Activated CD4-positive, alpha-beta T cell treated with anti-CD3 and anti-CD28 coated beads for 4 hours (primary cell): ENCODE measurements around the gene RANBP6.
"Not testable (repeated sequence)": the region's sequence is repeated elsewhere in the genome, so short reads cannot be mapped to it uniquely, and the experiment has no call there.

Experiments
- DNase-seq, 2 donors: peaks; one replicate each; pipeline ENCODE4 v3.0.0-alpha.2; 2020

The RANBP6 gene

DNA sequence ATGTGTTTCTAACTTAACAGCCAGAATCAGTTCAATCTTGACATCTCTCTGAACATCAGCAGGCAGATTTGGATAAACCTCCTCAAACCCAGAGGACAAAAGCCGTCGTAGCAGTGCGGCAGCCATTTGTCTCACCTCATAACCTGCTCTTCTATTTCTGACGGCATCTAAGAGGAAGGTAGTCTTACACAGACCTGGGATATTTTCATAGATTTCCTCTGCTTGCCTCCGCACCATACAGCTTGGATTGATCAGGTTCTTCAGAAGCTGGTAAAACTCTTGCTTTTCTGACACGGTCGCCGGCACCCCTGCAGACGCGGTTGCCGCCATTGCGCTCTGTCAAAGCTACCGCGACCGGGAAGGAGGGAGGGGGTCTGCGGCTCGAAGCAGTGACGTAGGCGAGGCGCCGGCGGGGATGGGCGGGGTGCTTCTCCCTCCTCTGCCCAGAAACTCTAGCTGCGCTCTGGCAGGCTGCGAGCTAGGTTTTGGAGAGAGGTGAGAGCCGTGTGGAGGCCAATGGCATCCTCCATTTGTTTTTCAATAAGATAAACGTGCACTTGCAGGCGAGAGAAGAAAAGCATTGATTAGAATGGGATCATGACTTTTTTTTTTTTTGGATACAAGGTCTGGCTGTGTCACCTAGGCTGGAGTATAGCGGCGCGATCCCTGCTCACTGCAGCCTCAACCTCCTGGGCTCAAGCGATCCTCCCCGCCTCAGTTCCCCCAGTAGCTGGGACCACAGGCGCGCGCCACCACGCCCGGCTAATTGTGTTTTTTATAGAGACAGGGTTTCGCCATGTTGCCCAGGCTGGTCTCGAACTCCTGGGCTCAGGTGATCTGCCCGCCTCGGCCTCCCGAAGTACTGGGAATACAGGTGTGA lies at the start of gene RANBP6:
Gene RANBP6 (minus strand): TSS at position 347 of the 880 bp plus-strand sequence. CDS start 17 bp downstream, at position 330.
- DNase-seq, result peak; percentile 87 to 88

DNA sequence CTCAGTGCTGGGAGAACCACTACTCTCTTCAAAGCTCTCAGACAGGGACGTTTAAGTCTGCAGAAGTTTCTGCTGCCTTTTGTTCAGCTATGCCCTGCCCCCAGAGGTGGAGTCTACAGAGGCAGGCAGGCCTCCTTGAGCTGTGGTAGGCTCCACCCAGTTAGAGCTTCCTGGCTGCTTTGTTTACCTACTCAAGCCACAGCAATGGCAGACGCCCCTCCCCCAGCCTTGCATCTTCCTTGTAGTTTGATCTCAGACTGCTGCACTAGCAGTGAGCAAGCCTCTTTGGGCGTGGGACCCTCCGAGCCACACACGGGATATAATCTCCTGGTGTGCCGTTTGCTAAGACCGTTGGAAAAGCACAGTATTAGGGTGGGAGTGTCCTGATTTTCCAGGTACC lies 47.7 kb upstream of the RANBP6 start:
- not testable (repeated sequence) for DNase-seq

- no peak for DNase-seq
These were observed 40.2 kb upstream of the RANBP6 start for GRCh38 chr9:6055666-6056065.

DNA sequence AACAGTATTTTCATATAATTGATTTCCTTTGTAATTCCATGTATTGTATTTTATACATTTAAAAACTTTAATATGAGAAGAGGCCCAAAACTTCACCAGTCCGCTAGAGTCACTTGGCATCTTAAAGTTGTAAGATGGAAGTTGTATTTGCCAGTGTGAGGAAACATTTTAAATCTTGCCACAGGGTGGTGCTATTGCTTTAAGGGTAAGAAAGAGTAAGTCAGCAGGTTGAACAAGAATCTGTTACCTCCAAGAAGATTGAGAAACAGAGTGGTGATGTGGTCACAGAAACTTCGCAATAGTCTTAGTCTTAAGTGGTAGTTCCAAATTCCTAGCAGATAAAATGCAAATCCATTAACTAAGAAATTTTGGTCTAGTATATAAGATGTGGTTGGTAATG lies 39.8 kb upstream of the RANBP6 start:
- DNase-seq, result peak; percentile 13 to 53

DNA sequence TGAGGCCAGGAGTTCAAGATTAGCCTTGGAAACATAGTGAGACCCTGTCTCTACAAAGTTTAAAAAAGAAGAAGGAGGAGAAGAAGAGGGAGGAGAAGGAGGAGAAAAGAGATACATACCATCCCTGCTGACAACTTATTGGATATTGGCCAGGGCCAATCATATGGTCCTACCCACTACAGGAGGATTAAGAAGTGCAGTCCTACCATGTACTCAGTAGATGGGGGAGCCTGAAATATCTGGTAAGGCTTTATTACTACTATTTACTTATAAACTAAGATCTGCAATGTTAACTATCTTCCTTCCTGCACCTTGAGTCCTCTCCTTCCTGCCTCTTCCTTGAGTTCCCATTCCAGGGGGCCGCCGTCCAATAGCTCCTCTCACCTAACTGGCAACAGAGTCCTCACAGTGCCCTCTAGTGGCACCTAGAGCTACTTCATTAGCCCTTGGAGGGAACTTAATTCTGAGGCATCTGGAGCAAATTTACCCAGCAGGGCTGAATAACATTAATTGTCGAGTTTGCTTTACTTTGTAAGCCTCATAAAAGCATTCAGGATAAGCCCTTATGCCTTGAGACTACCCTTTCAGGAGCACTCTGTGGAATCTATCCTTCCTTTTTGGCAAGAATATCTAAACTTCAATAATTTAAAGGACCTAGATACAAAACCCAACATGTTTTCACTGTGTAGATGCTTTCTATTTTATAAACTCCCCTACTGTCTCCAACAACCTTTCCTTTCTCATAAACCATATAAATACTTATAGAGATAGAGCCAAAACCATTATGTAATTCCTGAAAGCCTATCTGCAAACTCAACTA lies 39.1 kb upstream of the RANBP6 start:
- DNase-seq, result peak; percentile 46 to 55

- no peak for DNase-seq
These were observed 37.0 kb upstream of the RANBP6 start for GRCh38 chr9:6052293-6052919.

DNA sequence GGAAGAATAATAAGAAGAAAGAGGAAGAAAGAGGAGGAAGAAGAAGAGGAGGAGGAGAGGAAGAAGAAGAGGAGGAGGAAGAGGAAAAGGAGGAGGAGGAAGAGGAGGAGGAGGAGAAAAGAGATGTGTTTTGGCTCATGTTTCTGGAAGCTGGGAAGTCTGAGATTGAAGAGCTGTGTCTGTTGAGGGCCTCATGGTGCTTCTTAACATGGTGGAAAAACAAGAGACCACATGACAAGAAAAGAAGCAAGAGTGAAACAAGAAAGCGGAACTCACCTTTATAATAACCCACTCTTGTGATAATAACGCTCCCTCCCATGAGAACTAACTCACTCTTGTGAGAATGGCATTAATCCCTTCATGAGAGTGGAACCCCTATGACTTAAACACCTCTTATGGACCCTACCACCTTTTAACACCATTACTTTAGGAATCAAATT lies 36.1 kb upstream of the RANBP6 start:
- DNase-seq, result no peak

DNA sequence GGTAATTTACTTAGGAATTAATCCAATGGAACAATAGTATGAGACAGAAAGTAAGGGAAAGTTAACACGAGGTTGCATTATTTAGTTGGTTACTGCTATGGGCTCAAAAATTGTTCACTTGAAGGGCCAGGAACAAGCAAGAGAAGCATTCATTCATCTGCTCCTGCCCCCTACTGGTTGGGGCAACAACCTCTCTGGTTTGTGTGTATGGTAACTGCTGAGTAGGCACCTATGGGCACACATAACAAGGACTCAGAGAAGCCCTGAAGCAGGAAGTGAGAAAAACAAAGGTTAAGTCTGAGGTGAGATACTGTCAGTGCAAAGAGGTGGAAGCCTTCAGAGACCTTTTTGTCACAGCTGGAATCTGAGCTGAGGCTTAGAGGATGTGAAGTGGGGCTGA lies 34.4 kb upstream of the RANBP6 start:
- DNase-seq, result no peak

DNA sequence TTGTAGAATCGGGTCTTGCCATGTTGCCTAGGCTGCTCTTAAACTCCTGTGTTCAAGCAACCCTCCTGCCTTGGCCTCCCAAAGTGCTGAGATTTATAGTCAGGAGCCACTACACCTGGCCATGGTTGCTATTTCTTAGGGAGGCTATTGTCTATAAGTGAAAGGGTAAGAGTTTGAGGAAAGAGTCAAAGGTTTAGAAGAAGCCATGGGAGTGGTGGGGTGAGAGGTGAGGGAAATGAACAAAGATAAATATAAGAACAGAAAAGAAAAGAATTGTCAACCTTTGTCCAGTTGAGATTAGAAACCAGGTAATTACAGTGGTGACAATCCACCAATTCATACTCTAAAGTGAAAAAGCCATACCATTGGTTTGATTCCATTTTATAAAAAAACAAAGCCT lies 32.6 kb upstream of the RANBP6 start:
- DNase-seq, result no peak

GRCh38 chr9:6047020-6047419 lies 31.6 kb upstream of the RANBP6 start:
- DNase-seq, result no peak

- no peak for DNase-seq
These were observed 29.9 kb upstream of the RANBP6 start for GRCh38 chr9:6045364-6045763.

- DNase-seq, result no peak
These were observed 24.7 kb upstream of the RANBP6 start for GRCh38 chr9:6040077-6040476.

DNA sequence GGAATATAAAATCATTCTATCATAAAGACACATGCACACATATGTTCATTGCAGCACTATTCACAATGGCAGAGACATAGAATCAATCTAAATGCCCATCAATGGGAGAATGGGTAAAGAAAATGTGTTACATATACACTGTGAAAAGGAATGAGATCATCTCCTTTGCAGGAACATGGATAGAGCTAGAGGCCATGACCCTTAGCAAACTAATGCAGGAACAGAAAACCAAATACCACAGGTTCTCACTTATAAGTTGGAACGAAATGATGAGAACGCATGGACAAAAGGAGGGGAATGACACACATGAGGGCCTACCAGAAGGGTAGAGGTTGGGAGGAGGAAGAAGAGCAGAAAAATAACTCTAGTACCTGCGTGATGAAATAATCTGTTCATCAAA lies 21.0 kb upstream of the RANBP6 start:
- DNase-seq, result no peak

DNA sequence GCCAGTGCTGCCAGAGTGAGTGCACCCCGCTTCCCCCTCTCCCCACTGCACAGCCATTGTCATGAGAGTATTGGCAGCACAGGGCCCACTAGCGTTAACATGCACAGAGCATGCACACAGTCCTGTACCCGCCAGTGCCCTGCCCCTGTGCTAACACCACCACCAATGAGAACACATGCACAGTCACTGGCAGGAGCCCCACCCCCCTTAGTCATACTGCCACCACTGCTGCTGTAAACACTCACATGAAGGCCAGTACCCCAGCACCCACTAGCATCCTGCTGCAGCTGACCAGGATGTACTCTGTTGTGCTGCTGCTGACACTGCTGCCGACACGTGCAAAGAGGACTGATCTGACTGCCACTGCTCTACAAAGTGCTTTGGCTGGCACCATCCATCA lies 19.5 kb upstream of the RANBP6 start:
- no peak for DNase-seq

- DNase-seq, result no peak
These were observed 14.3 kb upstream of the RANBP6 start for GRCh38 chr9:6029604-6030274.

GRCh38 chr9:6024035-6024554 lies 8.7 kb upstream of the RANBP6 start:
- no peak for DNase-seq

- DNase-seq, result not testable (repeated sequence)
These were observed 1.6 kb upstream of the RANBP6 start for GRCh38 chr9:6016975-6017374.

- peak in 1 of 2 donors; percentile 24 for DNase-seq
These were observed 654 bp downstream of the RANBP6 start for GRCh38 chr9:6014670-6015270.

DNA sequence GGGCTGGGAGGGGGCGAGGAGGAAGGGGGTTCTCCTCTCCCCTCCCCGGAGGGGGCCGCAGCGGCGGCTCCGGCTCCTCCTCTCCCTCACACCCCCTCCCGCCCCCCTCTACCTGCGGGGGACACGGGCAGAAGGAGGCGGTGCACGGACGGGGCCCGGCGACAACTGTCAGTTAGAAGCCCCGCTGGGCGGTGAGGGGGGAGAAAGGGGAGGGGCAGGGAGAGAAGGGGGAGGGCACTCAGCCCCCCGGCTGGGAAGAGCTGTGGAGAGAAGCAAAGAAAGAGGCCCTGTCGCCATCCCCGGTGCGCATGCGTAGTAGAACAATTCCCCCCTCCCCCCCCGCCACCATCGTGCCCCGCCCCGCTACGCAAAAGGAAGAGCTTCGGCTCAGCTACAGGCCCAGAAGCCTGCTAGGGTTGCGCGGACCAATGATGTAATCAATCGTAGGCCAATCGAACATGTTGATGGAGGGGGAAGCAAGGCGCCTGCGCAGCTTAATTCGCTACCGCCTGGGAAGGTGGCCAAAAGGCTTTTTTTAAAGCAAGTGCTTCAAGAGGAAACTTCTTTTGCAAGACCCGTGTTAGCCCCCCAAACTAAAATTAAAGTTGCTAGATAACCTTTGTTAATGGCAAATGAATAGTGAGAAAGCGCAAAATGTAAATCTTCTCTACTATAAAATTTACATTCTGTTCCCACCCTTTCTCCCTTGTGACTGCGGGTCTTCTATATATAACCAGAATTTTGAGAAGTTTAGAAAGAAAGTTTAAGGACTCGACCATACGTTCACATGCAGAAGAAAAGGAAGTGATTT lies 7.0 kb downstream of the RANBP6 start:
- DNase-seq, result peak; percentile 92 to 95

- peak; percentile 73 to 77 for DNase-seq
These were observed 7.7 kb downstream of the RANBP6 start for GRCh38 chr9:6007770-6008168.
